ENCODE data around the gene DIPK1A.

The DIPK1A gene

GRCh38 chr1:92839442-92839841 lies 121.8 kb downstream of the DIPK1A start:
- DNase-seq (ENCODE audit: low spot score), result no peak

GRCh38 chr1:92838519-92838918 lies 122.7 kb downstream of the DIPK1A start:
- DNase-seq (ENCODE audit: low spot score), result no peak

GRCh38 chr1:92837062-92837461 lies 124.2 kb downstream of the DIPK1A start:
- DNase-seq (ENCODE audit: low spot score), result no peak

GRCh38 chr1:92834617-92835016 lies 126.6 kb downstream of the DIPK1A start:
- no peak for DNase-seq (ENCODE audit: low spot score)

GRCh38 chr1:92833840-92834239 lies 127.4 kb downstream of the DIPK1A start:
- DNase-seq (ENCODE audit: low spot score), result no peak

GRCh38 chr1:92832537-92833114 lies 128.6 kb downstream of the DIPK1A start:
- DNase-seq (ENCODE audit: low spot score), result no peak

- peak; percentile 96 for DNase-seq (ENCODE audit: low spot score)
Measured at GRCh38 chr1:92831762-92832536, 129.3 kb downstream of the DIPK1A start, which contains the start of gene RPL5. Gene RPL5 (plus strand): TSS chr1:92832040. CDS start chr1:92832115, 75 bp downstream.

GRCh38 chr1:92831368-92831761 lies 129.9 kb downstream of the DIPK1A start:
- peak; percentile 33 for DNase-seq (ENCODE audit: low spot score)

- DNase-seq (ENCODE audit: low spot score), result no peak
Measured at GRCh38 chr1:92826792-92827191, 134.5 kb downstream of the DIPK1A start.

GRCh38 chr1:92822879-92823278 lies 138.4 kb downstream of the DIPK1A start:
- DNase-seq (ENCODE audit: low spot score), result no peak

GRCh38 chr1:92820551-92820950 lies 140.7 kb downstream of the DIPK1A start:
- no peak for DNase-seq (ENCODE audit: low spot score)

GRCh38 chr1:92820024-92820423 lies 141.2 kb downstream of the DIPK1A start:
- no peak for DNase-seq (ENCODE audit: low spot score)

- DNase-seq (ENCODE audit: low spot score), result peak; percentile 57
Measured at GRCh38 chr1:92817986-92818764, 143.1 kb downstream of the DIPK1A start.

- no peak for DNase-seq (ENCODE audit: low spot score)
Measured at GRCh38 chr1:92817137-92817697, 144.0 kb downstream of the DIPK1A start.

- no peak for DNase-seq (ENCODE audit: low spot score)
Measured at GRCh38 chr1:92816732-92817131, 144.5 kb downstream of the DIPK1A start.

GRCh38 chr1:92808381-92808780 lies 152.9 kb downstream of the DIPK1A start:
- DNase-seq (ENCODE audit: low spot score), result no peak

GRCh38 chr1:92805216-92805615 lies 156.0 kb downstream of the DIPK1A start:
- no peak for DNase-seq (ENCODE audit: low spot score)

GRCh38 chr1:92804721-92805201 lies 156.5 kb downstream of the DIPK1A start:
- DNase-seq (ENCODE audit: low spot score), result peak; percentile 32

- no peak for DNase-seq (ENCODE audit: low spot score)
Measured at GRCh38 chr1:92803140-92803887, 157.9 kb downstream of the DIPK1A start.

GRCh38 chr1:92797961-92798360 lies 163.3 kb downstream of the DIPK1A start:
- DNase-seq (ENCODE audit: low spot score), result no peak

- no peak for DNase-seq (ENCODE audit: low spot score)
Measured at GRCh38 chr1:92797297-92797696, 164.0 kb downstream of the DIPK1A start.

- no peak for DNase-seq (ENCODE audit: low spot score)
Measured at GRCh38 chr1:92795166-92795565, 166.1 kb downstream of the DIPK1A start.
